ENCODE measurements around the gene CEACAM16. TPM values are rescaled to one million over a fixed set of nuclear protein-coding genes. Genes with fewer than 3 reads are reported as not detected.
"Not testable (repeated sequence)": the region's sequence is repeated elsewhere in the genome, so short reads cannot be mapped to it uniquely, and the experiment has no call there.

Gene CEACAM16
- total and polyA plus RNA-seq, 7 donors = 0.03 to 0.08 TPM; not detected in 5

- Histone ChIP-seq H3K27ac (no peak overlapping the region), H3K9me3 (no peaks in the 10 kb centered on the region), H3K4me1 (no peaks in the 10 kb centered on the region), H3K36me3 (ENCODE audit: insufficient read depth in 1 of 2, low read depth in 1 of 2) (no peaks in the 10 kb centered on the region), H3K27me3 (ENCODE audit: insufficient read depth in 3 of 3, low read length in 2 of 3) (no peaks in the 10 kb centered on the region), H3K4me3 (no peak overlapping the region)
- ATAC-seq = no peak
- DNase-seq = no peak
- no peak for TF ChIP-seq CTCF (IDR thresholded peaks at IDR 0.05)
- WGBS, 3 donors = 48 to 67% (median 49%) methylated on average over 6 of the region's 6 CpGs
- intact Hi-C loops (cut with DNase I) = no loop called here
Observed at GRCh38 chr19:44706506-44707236, 7.7 kb downstream of the CEACAM16 start.

DNA sequence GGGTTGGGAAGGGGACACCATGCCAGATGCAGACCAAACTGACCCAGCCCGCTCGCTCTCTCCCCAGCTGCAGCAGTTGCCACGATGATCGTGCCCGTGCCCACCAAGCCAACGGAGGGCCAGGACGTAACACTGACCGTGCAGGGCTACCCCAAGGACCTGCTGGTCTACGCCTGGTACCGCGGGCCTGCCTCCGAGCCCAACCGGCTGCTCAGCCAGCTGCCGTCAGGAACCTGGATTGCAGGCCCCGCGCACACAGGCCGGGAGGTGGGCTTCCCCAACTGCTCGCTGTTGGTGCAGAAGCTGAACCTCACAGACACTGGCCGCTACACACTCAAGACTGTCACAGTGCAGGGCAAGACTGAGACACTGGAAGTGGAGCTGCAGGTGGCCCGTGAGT, 8.8 kb downstream of the CEACAM16 start:
- DNase-seq = no peak
- TF ChIP-seq CTCF (IDR thresholded peaks at IDR 0.05) = no peak

GRCh38 chr19:44708940-44709339, 10.0 kb downstream of the CEACAM16 start:
- Histone ChIP-seq H3K27me3 (ENCODE audit: insufficient read depth in 3 of 3, low read length in 2 of 3) (no peaks in the 10 kb centered on the region), H3K4me3 (no peak overlapping the region), H3K27ac (no peak overlapping the region), H3K36me3 (ENCODE audit: insufficient read depth in 1 of 2, low read depth in 1 of 2) (no peaks in the 10 kb centered on the region), H3K4me1 (no peaks in the 10 kb centered on the region), H3K9me3 (no peaks in the 10 kb centered on the region)
- WGBS, 3 donors = 76 to 88% (median 79%) methylated on average over 5 of the region's 5 CpGs
- intact Hi-C loops (cut with DNase I) = no loop called here
- DNase-seq (no peak), ATAC-seq (no peak)
- no peak for TF ChIP-seq CTCF (IDR thresholded peaks at IDR 0.05)

More for the DNA sequence above, 8.8 kb downstream of the CEACAM16 start:
- 62 to 77% (median 62%) methylated on average over 20 of the region's 20 CpGs for WGBS, 3 donors
- ATAC-seq = no peak
- H3K36me3 ChIP-seq (ENCODE audit: insufficient read depth in 1 of 2, low read depth in 1 of 2) = no peaks in the 10 kb centered on the region
- no peaks in the 10 kb centered on the region for H3K27me3 ChIP-seq (ENCODE audit: insufficient read depth in 3 of 3, low read length in 2 of 3)
- H3K9me3 ChIP-seq = no peaks in the 10 kb centered on the region
- H3K4me1 ChIP-seq = no peaks in the 10 kb centered on the region
- H3K4me3 ChIP-seq = no peak overlapping the region
- no peak overlapping the region for H3K27ac ChIP-seq
- intact Hi-C loops (cut with DNase I) = no loop called here

DNA sequence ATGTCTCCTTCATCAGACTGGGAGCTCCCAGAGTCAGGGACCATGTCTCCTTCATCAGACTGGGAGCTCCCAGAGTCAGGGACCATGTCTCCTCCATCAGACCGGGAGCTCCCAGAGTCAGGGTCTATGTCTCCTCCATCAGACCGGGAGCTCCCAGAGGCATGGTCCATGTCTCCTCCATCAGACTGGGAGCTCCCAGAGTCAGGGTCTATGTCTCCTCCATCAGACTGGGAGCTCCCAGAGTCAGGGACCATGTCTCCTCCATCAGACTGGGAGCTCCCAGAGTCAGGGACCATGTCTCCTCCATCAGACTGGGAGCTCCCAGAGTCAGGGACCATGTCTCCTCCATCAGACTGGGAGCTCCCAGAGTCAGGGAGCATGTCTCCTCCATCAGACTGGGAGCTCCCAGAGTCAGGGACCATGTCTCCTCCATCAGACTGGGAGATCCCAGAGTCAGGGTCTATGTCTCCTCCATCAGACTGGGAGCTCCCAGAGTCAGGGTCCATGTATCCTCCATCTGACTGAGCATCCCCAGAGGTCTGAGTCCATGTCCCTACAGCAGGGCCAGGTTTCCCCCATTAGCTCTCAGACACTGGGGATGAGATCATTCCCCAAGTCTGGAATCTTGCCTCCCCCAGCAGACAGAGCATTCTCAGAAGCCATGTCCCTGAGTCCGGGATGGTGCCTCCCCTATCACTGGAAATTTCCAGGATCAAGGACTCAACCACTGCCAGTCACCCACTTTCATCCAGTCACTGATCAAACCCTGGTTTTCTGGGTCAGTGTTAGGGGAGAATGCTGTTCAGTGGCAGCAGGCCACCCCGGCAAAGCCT, 10.7 kb downstream of the CEACAM16 start:
- intact Hi-C loops (cut with DNase I); H3K4me3 ChIP-seq; H3K27me3 ChIP-seq (ENCODE audit: insufficient read depth in 3 of 3, low read length in 2 of 3); H3K9me3 ChIP-seq; H3K27ac ChIP-seq; H3K4me1 ChIP-seq; ATAC-seq; DNase-seq; H3K36me3 ChIP-seq (ENCODE audit: insufficient read depth in 1 of 2, low read depth in 1 of 2): not testable (repeated sequence)
- WGBS, 3 donors = 69 to 83% (median 74%) methylated on average over 3 to 4 of the region's 4 CpGs

DNA sequence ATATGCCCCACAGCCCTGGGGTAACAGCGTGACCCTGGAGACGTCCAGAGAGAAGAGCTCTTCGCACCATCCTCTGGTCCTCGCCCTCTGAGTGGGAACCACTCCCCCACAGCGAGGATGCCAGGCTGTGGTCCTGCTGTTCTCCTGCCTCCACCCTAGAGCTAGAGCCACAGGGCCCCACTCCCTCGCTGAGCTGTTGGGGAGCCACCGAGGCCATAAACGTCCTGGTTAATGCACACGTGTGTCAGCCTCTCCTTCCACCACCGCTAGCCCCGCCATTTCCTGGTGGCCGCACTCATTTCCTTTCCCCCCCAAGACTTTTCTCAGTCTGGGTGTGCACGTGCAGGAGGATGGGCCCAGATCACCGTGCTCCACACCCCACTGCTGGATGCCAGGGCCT, 11.5 kb downstream of the CEACAM16 start:
- 67 to 77% (median 75%) methylated on average over 12 to 14 of the region's 14 CpGs for WGBS, 3 donors
- H3K27ac ChIP-seq = no peak overlapping the region
- peak in 1 of 4 donors; percentile 33 for ATAC-seq

More for the DNA sequence above, 11.5 kb downstream of the CEACAM16 start:
- no peak overlapping the region for H3K4me3 ChIP-seq
- H3K36me3 ChIP-seq (ENCODE audit: insufficient read depth in 1 of 2, low read depth in 1 of 2) = no peaks in the 10 kb centered on the region
- TF ChIP-seq CTCF (IDR thresholded peaks at IDR 0.05) = no peak
- H3K27me3 ChIP-seq (ENCODE audit: insufficient read depth in 3 of 3, low read length in 2 of 3) = peaks cover 0 to 4% (median 0%) of the 10 kb centered on the region in 3 donors
- no peak for DNase-seq
- intact Hi-C loops (cut with DNase I) = no loop called here
- H3K4me1 ChIP-seq = no peaks in the 10 kb centered on the region
- H3K9me3 ChIP-seq = no peaks in the 10 kb centered on the region

All from psoas muscle (tissue), 8 donors.